ENCODE results near the gene BST1. TPM values are rescaled to one million over a fixed set of nuclear protein-coding genes. Genes with fewer than 3 reads are reported as not detected.

The BST1 gene
- total RNA-seq, 3 donors from 2014 or later (not counting 1 experiment from before 2014, with no cell fraction given): 1.8 to 6.4 (median 2.2) TPM

DNA sequence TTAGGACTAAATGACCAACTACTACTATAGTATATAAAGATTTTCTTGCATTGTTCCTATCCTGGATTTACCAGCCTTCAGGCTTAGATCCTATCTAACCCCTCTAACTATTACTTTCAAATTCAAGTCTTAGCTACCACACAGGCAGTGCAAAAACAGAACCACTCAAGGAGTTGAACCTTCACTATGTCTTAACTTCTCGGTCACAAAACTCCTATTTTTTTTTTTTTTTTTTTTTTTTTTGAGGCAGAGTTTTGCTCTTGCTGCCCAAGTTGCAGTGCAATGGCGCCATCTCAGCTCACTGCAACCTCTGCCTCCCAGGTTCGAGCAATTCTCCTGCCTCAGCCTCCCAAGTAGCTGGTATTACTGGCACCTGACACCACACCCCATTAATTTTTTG is 27.5 kb upstream of the BST1 start:
- WGBS (ENCODE audit: insufficient coverage): 67% methylated on average over 1 of the region's 3 CpGs
- TF ChIP-seq, protein P1, sequence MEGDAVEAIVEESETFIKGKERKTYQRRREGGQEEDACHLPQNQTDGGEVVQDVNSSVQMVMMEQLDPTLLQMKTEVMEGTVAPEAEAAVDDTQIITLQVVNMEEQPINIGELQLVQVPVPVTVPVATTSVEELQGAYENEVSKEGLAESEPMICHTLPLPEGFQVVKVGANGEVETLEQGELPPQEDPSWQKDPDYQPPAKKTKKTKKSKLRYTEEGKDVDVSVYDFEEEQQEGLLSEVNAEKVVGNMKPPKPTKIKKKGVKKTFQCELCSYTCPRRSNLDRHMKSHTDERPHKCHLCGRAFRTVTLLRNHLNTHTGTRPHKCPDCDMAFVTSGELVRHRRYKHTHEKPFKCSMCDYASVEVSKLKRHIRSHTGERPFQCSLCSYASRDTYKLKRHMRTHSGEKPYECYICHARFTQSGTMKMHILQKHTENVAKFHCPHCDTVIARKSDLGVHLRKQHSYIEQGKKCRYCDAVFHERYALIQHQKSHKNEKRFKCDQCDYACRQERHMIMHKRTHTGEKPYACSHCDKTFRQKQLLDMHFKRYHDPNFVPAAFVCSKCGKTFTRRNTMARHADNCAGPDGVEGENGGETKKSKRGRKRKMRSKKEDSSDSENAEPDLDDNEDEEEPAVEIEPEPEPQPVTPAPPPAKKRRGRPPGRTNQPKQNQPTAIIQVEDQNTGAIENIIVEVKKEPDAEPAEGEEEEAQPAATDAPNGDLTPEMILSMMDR (IDR thresholded peaks at IDR 0.05): no peak

DNA sequence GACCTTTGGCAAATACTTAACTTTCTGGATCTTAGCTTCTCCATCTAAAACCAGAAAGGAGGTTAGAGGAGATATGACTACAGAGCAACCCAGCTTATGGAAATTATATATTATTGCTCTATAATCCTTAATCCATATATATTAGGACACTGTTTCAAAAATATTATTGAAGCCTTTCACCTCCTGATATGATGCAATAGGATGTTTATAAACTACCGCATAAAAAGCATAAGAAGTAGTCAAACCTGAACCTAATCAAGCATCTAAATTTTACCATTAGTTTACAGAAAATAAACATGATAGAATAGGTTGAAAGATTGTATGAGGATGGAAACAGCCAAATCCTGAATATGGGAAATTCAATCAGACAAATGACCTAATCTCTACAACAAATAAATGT is 26.8 kb upstream of the BST1 start:
- H3K4me3 ChIP-seq (ENCODE audit: low read length): no peak overlapping the region
- ATAC-seq: no peak
- Mint-ChIP-seq H3K27me3 (ENCODE audit: low read depth in 2 of 2) (no peaks in the 10 kb centered on the region), H3K4me1 (peaks cover 0 to under 1% of the 10 kb centered on the region in 2 donors), H3K9me3 (no peaks in the 10 kb centered on the region), H3K4me3 (no peak overlapping the region), H3K27ac (no peak overlapping the region), H3K36me3 (no peaks in the 10 kb centered on the region)
- WGBS (ENCODE audit: insufficient coverage): no CpG with 5 or more reads among the region's 1 CpG
- intact Hi-C loops (cut with micrococcal nuclease): no loop called here
- H3K4me1 ChIP-seq (ENCODE audit: control insufficient read depth, insufficient read depth, low read length): peaks cover under 1% of the 10 kb centered on the region
- no peaks in the 10 kb centered on the region for H3K27me3 ChIP-seq (ENCODE audit: control insufficient read depth, insufficient read depth, low read length)
- TF ChIP-seq, protein P1 (IDR thresholded peaks at IDR 0.05): no peak
- no peaks in the 10 kb centered on the region for H3K36me3 ChIP-seq (ENCODE audit: control insufficient read depth, insufficient read depth, low read length)
- H3K9me3 ChIP-seq (ENCODE audit: control insufficient read depth, insufficient read depth, low read length): no peaks in the 10 kb centered on the region
- DNase-seq: no peak
- H3K27ac ChIP-seq (ENCODE audit: low read length): no peak overlapping the region

More for the DNA sequence above, 27.5 kb upstream of the BST1 start:
- no peak overlapping the region for H3K4me3 Mint-ChIP-seq
- no peaks in the 10 kb centered on the region for H3K9me3 ChIP-seq (ENCODE audit: control insufficient read depth, insufficient read depth, low read length)
- no peaks in the 10 kb centered on the region for H3K27me3 Mint-ChIP-seq (ENCODE audit: low read depth in 2 of 2)
- ATAC-seq (no peak), DNase-seq (no peak)
- no peak overlapping the region for H3K4me3 ChIP-seq (ENCODE audit: low read length)
- H3K27ac ChIP-seq (ENCODE audit: low read length): no peak overlapping the region
- H3K27me3 ChIP-seq (ENCODE audit: control insufficient read depth, insufficient read depth, low read length): no peaks in the 10 kb centered on the region
- no peaks in the 10 kb centered on the region for H3K4me1 Mint-ChIP-seq
- H3K9me3 Mint-ChIP-seq: no peaks in the 10 kb centered on the region
- intact Hi-C loops (cut with micrococcal nuclease): no loop called here
- no peaks in the 10 kb centered on the region for H3K36me3 Mint-ChIP-seq
- H3K27ac Mint-ChIP-seq: no peak overlapping the region
- no peaks in the 10 kb centered on the region for H3K4me1 ChIP-seq (ENCODE audit: control insufficient read depth, insufficient read depth, low read length)
- H3K36me3 ChIP-seq (ENCODE audit: control insufficient read depth, insufficient read depth, low read length): no peaks in the 10 kb centered on the region

DNA sequence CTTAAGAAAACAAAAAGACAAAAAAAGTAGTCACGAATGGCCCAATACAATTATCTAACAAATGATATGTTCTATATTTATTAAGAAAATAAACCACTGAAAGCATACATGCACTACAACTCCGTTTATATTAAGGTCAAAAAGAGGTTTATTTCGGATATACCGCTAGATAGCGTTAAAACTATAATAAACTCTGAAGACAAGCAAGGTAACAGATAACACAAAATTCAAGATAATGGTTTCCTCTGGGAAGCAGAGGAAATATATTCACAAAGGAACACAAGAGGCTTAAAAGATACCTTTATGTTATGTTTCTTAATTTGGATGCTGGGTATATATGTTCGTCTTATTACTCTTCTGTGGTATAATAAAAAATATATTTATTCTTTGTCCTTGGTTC is 26.0 kb upstream of the BST1 start:
- intact Hi-C loops (cut with micrococcal nuclease): no loop called here
- Mint-ChIP-seq H3K4me1 (peaks cover 8 to 9% of the 10 kb centered on the region in 2 donors), H3K9me3 (no peaks in the 10 kb centered on the region), H3K27ac (no peak overlapping the region), H3K36me3 (no peaks in the 10 kb centered on the region), H3K27me3 (ENCODE audit: low read depth in 2 of 2) (no peaks in the 10 kb centered on the region), H3K4me3 (no peak overlapping the region)
- Histone ChIP-seq H3K27ac (ENCODE audit: low read length) (no peak overlapping the region), H3K27me3 (ENCODE audit: control insufficient read depth, insufficient read depth, low read length) (no peaks in the 10 kb centered on the region), H3K4me1 (ENCODE audit: control insufficient read depth, insufficient read depth, low read length) (peaks cover 4% of the 10 kb centered on the region), H3K36me3 (ENCODE audit: control insufficient read depth, insufficient read depth, low read length) (no peaks in the 10 kb centered on the region), H3K9me3 (ENCODE audit: control insufficient read depth, insufficient read depth, low read length) (no peaks in the 10 kb centered on the region), H3K4me3 (ENCODE audit: low read length) (no peak overlapping the region)
- TF ChIP-seq, protein P1 (IDR thresholded peaks at IDR 0.05): no peak
- DNase-seq: no peak
- WGBS (ENCODE audit: insufficient coverage): 100% methylated on average over 1 of the region's 6 CpGs
- ATAC-seq: no peak

DNA sequence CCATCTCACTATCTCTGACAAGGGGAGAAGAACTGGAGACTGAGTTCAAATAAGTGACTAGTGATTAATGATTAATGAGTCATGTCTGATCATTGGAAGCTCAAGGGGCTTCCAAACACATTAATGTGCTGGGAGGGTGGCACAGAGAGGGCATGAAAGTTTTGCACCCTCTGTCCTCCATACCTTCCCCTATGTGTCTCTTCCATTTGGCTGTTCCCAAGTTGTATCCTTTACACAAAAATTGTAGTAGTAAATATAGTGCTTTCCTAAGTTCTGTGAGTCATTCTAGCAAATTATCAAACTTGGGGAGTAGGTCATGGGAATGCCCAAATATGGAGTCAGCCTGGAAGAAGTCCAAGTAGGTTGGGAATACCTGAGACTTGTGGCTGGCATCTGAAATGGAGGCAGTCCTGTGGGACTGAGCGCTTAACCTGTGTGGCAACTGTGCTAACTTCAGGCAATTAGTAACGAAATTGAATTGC is 25.3 kb upstream of the BST1 start:
- WGBS (ENCODE audit: insufficient coverage): 94% methylated on average over 2 of the region's 2 CpGs
- intact Hi-C loops (cut with micrococcal nuclease): no loop called here
- Mint-ChIP-seq H3K27ac (no peak overlapping the region), H3K27me3 (ENCODE audit: low read depth in 2 of 2) (no peaks in the 10 kb centered on the region), H3K4me3 (no peak overlapping the region), H3K9me3 (no peaks in the 10 kb centered on the region), H3K36me3 (no peaks in the 10 kb centered on the region), H3K4me1 (peaks cover 15% of the 10 kb centered on the region in 2 donors)
- Histone ChIP-seq H3K4me3 (ENCODE audit: low read length) (no peak overlapping the region), H3K27me3 (ENCODE audit: control insufficient read depth, insufficient read depth, low read length) (no peaks in the 10 kb centered on the region), H3K27ac (ENCODE audit: low read length) (no peak overlapping the region), H3K36me3 (ENCODE audit: control insufficient read depth, insufficient read depth, low read length) (no peaks in the 10 kb centered on the region), H3K9me3 (ENCODE audit: control insufficient read depth, insufficient read depth, low read length) (no peaks in the 10 kb centered on the region), H3K4me1 (ENCODE audit: control insufficient read depth, insufficient read depth, low read length) (peaks cover 4% of the 10 kb centered on the region)
- DNase-seq (no peak), ATAC-seq (no peak)
- TF ChIP-seq, protein P1 (IDR thresholded peaks at IDR 0.05): no peak
